ENCODE data around the gene LRRC4C. TPM values are rescaled to one million over a fixed set of nuclear protein-coding genes. Genes with fewer than 3 reads are reported as not detected.

Gene LRRC4C
- total RNA-seq, 1 experiment from 2014 or later = not detected

GRCh38 chr11:41102471-41102870 lies 357.0 kb downstream of the LRRC4C start:
- Histone ChIP-seq H3K9ac (ENCODE audit: low read length) (no peak overlapping the region), H3K27ac (ENCODE audit: low read length) (no peak overlapping the region), H4K20me1 (ENCODE audit: low read length) (no peaks in the 10 kb centered on the region), H3K4me3 (ENCODE audit: low read length) (no peak overlapping the region), H3K4me2 (ENCODE audit: low read length) (no peak overlapping the region), H3K9me2 (replicated peaks; ENCODE audit: low read length) (no peaks in the 10 kb centered on the region), H3K27me3 (ENCODE audit: low read length) (no peaks in the 10 kb centered on the region), H3K79me2 (ENCODE audit: low read length) (no peaks in the 10 kb centered on the region), H3K9me3 (ENCODE audit: low read length) (no peaks in the 10 kb centered on the region), H3F3A (ENCODE audit: low read length, unreplicated experiment) (no peaks in the 10 kb centered on the region), H2AFZ (ENCODE audit: low read length) (no peak overlapping the region), H3K4me1 (ENCODE audit: insufficient read depth, low read length) (no peaks in the 10 kb centered on the region), H3K36me3 (ENCODE audit: low read depth, low read length) (no peaks in the 10 kb centered on the region)
- CTCF ChIA-PET = no interaction called here
- POLR2A ChIA-PET (ENCODE audit: unreplicated experiment) = no interaction called here
- ATAC-seq (no peak), DNase-seq (no peak)
- no TSS peak for BruUV-seq (replicated peaks)
- intact Hi-C loops (cut with micrococcal nuclease) = no loop called here
- no peak for TF ChIP-seq CTCF (conservative IDR thresholded peaks at IDR 0.05; ENCODE audit: low read depth, low read length)
- no peak for TF ChIP-seq EZH2 (IDR thresholded peaks at IDR 0.05; ENCODE audit: low read length, unreplicated experiment)
- no peak for TF ChIP-seq EZH2phosphoT487 (IDR thresholded peaks at IDR 0.05; ENCODE audit: borderline replicate concordance, low read length)

GRCh38 chr11:41099654-41100053 lies 359.8 kb downstream of the LRRC4C start:
- no peak overlapping the region for H3K4me3 ChIP-seq (ENCODE audit: low read length)
- no peaks in the 10 kb centered on the region for H3F3A ChIP-seq (ENCODE audit: low read length, unreplicated experiment)
- H3K4me1 ChIP-seq (ENCODE audit: insufficient read depth, low read length) = no peaks in the 10 kb centered on the region
- H3K9me3 ChIP-seq (ENCODE audit: low read length) = no peaks in the 10 kb centered on the region
- no peaks in the 10 kb centered on the region for H3K36me3 ChIP-seq (ENCODE audit: low read depth, low read length)
- H4K20me1 ChIP-seq (ENCODE audit: low read length) = no peaks in the 10 kb centered on the region
- H3K27me3 ChIP-seq (ENCODE audit: low read length) = no peaks in the 10 kb centered on the region
- no peaks in the 10 kb centered on the region for H3K9me2 ChIP-seq (replicated peaks; ENCODE audit: low read length)
- no peak overlapping the region for H3K4me2 ChIP-seq (ENCODE audit: low read length)
- no peak for DNase-seq
- POLR2A ChIA-PET (ENCODE audit: unreplicated experiment) = no interaction called here
- no peak overlapping the region for H2AFZ ChIP-seq (ENCODE audit: low read length)
- no peaks in the 10 kb centered on the region for H3K79me2 ChIP-seq (ENCODE audit: low read length)
- H3K9ac ChIP-seq (ENCODE audit: low read length) = no peak overlapping the region
- no TSS peak for BruUV-seq (replicated peaks)
- TF ChIP-seq EZH2 (IDR thresholded peaks at IDR 0.05; ENCODE audit: low read length, unreplicated experiment) (no peak), EZH2phosphoT487 (IDR thresholded peaks at IDR 0.05; ENCODE audit: borderline replicate concordance, low read length) (no peak), CTCF (conservative IDR thresholded peaks at IDR 0.05; ENCODE audit: low read depth, low read length) (no peak)
- no peak for ATAC-seq
- H3K27ac ChIP-seq (ENCODE audit: low read length) = no peak overlapping the region
- intact Hi-C loops (cut with micrococcal nuclease) = no loop called here
- CTCF ChIA-PET = no interaction called here

DNA sequence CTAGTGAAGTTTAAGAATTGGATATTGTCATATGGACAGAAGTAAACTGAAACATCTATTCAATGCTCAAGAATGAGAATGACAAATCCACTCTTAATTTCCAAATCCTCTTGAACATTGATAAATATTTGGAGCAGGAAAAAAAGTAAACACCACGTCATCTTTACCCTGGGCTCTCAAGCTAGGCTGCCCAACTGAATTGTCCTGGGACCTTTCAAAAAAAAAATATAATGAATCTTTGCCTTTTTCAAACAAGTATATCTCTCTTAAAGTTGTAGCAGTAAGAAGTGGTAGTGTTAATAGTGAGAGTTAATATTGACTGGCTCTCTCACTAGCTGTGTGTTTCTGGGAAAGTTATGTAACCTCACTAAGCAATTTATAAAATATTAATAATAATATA lies 374.3 kb downstream of the LRRC4C start:
- ATAC-seq (no peak), DNase-seq (no peak)
- TF ChIP-seq EZH2phosphoT487 (IDR thresholded peaks at IDR 0.05; ENCODE audit: borderline replicate concordance, low read length) (no peak), CTCF (conservative IDR thresholded peaks at IDR 0.05; ENCODE audit: low read depth, low read length) (no peak), EZH2 (IDR thresholded peaks at IDR 0.05; ENCODE audit: low read length, unreplicated experiment) (no peak)
- Histone ChIP-seq H3K27ac (ENCODE audit: low read length) (no peak overlapping the region), H2AFZ (ENCODE audit: low read length) (no peak overlapping the region), H3K9me3 (ENCODE audit: low read length) (0 out of 2 replicates have a peak, but pooled peaks cover 3% of the 10 kb centered on the region), H3K4me2 (ENCODE audit: low read length) (no peak overlapping the region), H3K9me2 (replicated peaks; ENCODE audit: low read length) (no peaks in the 10 kb centered on the region), H3K79me2 (ENCODE audit: low read length) (no peaks in the 10 kb centered on the region), H3K9ac (ENCODE audit: low read length) (no peak overlapping the region), H3K36me3 (ENCODE audit: low read depth, low read length) (no peaks in the 10 kb centered on the region), H3K4me3 (ENCODE audit: low read length) (no peak overlapping the region), H4K20me1 (ENCODE audit: low read length) (no peaks in the 10 kb centered on the region), H3F3A (ENCODE audit: low read length, unreplicated experiment) (no peaks in the 10 kb centered on the region), H3K27me3 (ENCODE audit: low read length) (no peaks in the 10 kb centered on the region), H3K4me1 (ENCODE audit: insufficient read depth, low read length) (no peaks in the 10 kb centered on the region)
- intact Hi-C loops (cut with micrococcal nuclease) = no loop called here
- ChIA-PET POLR2A (ENCODE audit: unreplicated experiment) (no interaction called here), CTCF (no interaction called here)
- BruUV-seq (replicated peaks) = no TSS peak
